GM12874 (cell line): ENCODE data around the gene RASA3.

Source experiments
- CTCF ChIP-seq: IDR thresholded peaks from 2 replicates; pipeline ENCODE4 v1.5.1; 2011; ENCODE audit warnings: low read depth, mild to moderate bottlenecking, control low read depth, low read length, moderate library complexity; ENCODE audit not compliant: insufficient read depth

The RASA3 gene

GRCh38 chr13:114021464-114022308, 110.7 kb downstream of the RASA3 start:
- no peak for TF ChIP-seq CTCF

GRCh38 chr13:114020750-114021463, 111.5 kb downstream of the RASA3 start:
- no peak for TF ChIP-seq CTCF

GRCh38 chr13:114019367-114019766, 113.1 kb downstream of the RASA3 start:
- no peak for TF ChIP-seq CTCF

- TF ChIP-seq CTCF = no peak
Observed at GRCh38 chr13:114018461-114019055, 113.9 kb downstream of the RASA3 start.

GRCh38 chr13:114017966-114018365, 114.5 kb downstream of the RASA3 start:
- no peak for TF ChIP-seq CTCF

- TF ChIP-seq CTCF = no peak
Observed at GRCh38 chr13:114017028-114017630, 115.3 kb downstream of the RASA3 start.

- TF ChIP-seq CTCF = no peak
Observed at GRCh38 chr13:114016321-114017027, 115.9 kb downstream of the RASA3 start.
